Erythroblast (primary cell): ENCODE results near the gene CNST.

ENCODE experiments used
- GATA1 ChIP-seq: IDR thresholded peaks from 2 replicates; pipeline ENCODE4 v1.6.1; 2011; ENCODE audit warnings: low read depth, mild to moderate bottlenecking, control low read depth, low read length, moderate library complexity
- POLR2A ChIP-seq: IDR thresholded peaks from 2 replicates; pipeline ENCODE4 v1.6.1; 2011; ENCODE audit warnings: mild to moderate bottlenecking, low read length

GRCh38 chr1:246566128-246566812 is at the start of gene CNST, which contains the start of gene TFB2M:
- TF ChIP-seq POLR2A (peak; percentile 96), GATA1 (no peak)
